Measurements from ENCODE around the gene ACTL6B. TPM values are rescaled to one million over a fixed set of nuclear protein-coding genes. Genes with fewer than 3 reads are reported as not detected.

Gene ACTL6B
- total RNA-seq, 1 donor from 2014 or later: not detected

DNA sequence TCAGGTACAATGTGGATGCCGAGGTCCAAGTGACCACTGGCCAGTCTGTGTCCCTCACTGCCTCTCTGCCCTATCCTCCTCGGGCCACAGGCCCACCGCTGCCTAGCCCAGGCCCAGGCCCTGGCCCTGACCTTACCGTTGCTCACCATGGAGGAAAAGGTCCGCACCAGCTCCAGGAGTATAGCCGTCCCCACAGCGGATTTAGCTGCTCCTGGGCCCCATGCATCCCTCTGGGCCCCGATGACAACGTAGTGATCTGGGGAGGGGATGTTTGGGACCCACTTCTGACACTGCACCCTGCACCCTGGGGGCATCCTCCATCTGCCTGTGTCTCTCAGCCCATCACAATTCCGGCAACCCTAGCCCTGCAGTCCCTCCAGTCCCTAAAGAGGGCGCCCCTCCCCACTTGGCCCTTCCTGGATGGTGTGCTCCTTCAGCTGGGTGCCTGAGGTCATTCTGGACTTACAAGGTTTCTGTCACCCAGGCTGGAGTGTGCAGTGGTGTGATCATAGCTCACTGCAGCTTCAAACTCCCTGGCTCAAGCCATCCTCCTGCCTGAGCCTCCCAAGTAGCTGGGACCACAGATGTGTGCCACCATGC, 27.0 kb downstream of the ACTL6B start:
- no peak for DNase-seq (ENCODE audit: extremely low read depth, low read depth, low spot score)

DNA sequence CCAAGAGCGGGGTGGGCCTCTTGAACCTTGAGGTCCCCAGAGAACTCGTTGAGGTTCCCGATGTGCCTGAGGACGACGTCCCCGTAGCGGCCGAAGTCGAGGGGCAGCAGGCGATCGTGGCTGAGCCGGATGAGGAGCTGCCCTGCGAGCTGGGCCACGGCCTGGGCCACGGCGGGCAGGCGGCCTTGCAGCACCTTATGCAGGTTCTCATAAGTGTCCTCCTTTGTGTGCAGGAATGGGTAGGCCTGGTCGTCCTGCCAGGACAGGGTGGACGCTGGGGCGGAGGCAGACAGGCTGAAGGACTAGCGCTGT, 29.1 kb downstream of the ACTL6B start:
- no peak for DNase-seq (ENCODE audit: extremely low read depth, low read depth, low spot score)

DNA sequence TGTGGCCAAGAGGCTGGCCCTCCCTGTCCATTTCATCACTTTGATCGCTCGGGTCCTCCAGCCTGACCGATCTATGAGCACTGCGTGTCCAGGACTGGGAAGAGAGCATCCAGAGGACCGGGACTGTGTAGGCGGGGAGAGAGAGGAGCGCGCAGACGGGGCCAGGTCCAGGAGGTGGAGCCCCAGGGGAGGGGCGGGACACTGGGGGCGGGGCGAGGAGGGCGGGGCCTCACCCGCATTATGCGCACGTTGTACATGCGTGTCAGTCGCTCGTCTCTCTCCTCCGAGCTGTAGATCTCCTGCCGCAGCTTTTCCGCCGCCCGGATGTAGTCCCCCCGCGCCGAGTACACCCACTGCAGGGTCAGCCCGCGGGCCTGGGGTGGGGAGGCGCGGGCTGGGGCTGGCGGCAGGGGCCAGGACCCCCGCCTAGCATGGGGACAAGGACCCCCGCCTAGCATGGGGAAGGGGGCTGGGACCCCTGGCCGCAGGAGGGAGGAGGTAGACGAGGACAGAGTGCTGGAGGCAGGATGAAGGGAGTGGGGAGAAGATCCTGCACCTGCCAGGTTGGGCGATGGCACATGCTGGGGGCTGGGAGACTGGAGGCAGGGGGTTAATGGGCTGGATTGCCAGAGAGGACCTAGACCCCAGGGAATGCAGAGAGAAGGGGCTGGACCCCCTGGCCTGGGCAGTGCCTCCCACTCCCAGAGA, 29.6 kb downstream of the ACTL6B start:
- no peak for DNase-seq (ENCODE audit: extremely low read depth, low read depth, low spot score)

DNA sequence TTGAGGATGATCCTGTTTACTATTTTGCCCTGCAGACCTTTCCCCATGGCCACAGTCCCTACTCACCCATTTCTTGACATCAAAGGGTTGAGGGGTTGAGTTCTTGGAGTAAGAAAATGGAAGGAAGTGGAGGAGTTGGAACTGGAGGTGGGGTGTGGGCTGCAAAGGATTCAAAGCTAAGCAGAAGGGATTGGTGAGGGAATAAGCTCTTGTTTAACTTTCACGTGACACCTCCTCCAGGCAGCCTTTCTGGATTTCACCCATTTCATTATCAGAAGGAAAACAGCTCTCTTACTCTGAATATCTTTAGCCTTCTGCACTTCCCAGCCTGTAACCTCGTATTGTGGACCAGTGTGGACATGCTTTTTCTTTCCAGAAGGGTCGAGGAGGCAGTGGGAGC, 30.2 kb downstream of the ACTL6B start:
- no peak for DNase-seq (ENCODE audit: extremely low read depth, low read depth, low spot score)

DNA sequence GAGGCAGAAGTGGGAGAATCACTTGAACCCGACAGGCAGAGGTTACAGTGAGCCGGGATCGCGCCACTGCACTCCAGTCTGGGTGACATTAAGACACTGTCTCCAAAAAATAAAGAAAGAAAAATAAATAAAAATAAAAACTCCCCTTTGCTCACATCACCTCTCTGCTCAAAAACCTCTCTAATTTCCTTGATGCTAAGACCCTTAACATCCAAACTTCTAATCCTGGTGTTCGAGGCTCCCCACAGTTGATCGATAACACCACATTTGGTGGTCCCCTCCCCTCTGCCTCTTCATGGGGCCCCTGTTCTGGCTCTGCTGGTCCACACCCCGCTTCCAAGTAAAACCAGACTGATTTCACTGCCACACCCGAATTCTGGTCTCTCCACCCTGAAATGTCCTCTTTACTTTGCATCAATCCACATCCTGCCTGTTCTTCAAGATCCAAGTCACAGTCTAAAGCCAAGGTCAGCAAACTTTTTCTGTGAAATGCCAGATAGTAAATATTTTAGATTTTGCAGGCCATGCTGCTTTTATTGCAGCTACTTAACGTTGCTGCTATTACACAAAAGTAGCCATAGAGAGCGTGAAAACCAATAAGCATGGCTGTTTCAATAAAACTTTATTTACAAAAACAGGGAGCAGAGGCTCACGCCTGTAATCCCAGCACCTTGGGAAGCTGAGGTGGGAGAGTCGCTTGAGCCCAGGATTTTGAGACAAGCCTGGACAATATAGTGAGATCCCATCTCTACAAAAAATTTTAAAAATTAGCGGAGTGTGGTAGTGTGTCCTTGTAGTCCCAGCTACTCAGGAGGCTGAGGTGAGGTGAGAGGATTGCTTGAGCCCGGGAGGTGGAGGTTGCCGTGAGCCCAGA, 32.1 kb downstream of the ACTL6B start:
- no peak for DNase-seq (ENCODE audit: extremely low read depth, low read depth, low spot score)

DNA sequence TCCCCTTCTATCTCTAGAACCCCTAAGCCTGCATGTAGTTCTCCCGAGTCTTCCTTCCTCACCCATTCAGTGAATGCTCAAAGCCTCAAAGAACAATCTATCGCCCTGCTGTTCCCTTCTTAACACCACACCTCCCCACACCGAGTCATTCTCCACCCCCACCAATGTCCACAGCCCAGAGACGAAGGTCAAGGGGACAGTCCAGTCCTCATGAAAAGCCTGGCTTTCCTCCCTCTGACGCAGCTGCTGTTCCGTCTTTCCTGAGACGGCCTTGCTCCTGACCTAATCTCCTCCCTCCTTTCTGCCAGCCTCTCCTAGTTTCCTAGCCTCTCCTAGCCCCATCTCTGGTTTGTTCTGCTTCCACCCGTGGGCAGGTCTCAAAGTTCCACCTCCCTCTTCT, 34.7 kb downstream of the ACTL6B start:
- DNase-seq (ENCODE audit: extremely low read depth, low read depth, low spot score): no peak

DNA sequence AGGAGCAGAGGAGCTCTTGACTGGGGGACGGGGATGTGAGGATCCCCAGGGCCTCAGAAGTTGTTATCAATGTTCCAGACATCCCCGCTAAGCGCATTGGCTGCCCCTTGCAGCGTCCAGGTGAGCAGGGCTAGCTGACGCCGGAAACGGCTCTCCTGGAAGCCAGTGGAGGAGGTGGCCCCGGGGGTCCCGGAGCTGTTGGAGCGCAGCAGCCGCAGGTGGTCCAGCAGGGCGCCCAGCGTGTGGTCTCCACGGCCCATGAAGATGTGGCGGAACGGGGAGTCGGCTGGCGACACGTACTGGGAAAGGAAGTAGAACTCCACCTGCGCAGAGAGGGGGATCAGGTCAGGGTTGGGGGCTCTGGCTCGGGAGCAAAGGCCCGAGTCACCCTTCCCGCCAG, 35.4 kb downstream of the ACTL6B start:
- DNase-seq (ENCODE audit: extremely low read depth, low read depth, low spot score): no peak

- DNase-seq (ENCODE audit: extremely low read depth, low read depth, low spot score): no peak
Measured at GRCh38 chr7:100620239-100620638, 36.0 kb downstream of the ACTL6B start.

DNA sequence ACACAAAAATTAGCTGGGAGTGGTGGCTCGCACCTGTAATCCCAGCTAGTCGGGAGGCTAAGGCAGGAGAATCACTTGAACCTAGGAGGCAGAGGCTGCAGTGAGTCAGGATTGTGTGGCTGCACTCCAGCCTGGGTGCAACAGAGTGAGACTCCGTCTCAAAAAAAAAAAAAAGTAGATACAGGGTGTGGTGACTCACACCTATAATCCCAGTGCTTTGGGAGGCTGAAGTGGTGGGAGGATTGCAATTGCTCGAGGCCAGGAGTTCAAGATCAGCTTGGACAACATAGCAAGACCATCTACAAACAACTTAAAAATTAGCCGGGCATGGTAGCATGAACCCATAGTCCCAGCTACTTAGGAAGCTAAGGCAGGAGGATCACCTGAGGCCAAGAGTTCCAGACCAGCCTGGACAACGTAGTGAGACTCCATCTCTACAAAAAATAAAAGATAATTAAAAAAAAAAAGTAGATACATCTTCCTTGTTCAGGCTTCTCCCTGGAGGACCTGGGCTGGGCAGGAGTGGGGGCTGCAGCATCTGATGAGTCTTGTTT, 41.9 kb downstream of the ACTL6B start:
- no peak for DNase-seq (ENCODE audit: extremely low read depth, low read depth, low spot score)

GRCh38 chr7:100613412-100614175, 42.7 kb downstream of the ACTL6B start:
- no peak for DNase-seq (ENCODE audit: extremely low read depth, low read depth, low spot score)

GRCh38 chr7:100612730-100613390, 43.4 kb downstream of the ACTL6B start:
- no peak for DNase-seq (ENCODE audit: extremely low read depth, low read depth, low spot score)

- DNase-seq (ENCODE audit: extremely low read depth, low read depth, low spot score): peak; percentile 98
Measured at GRCh38 chr7:100611983-100612729, 44.1 kb downstream of the ACTL6B start, which contains the start of gene MOSPD3. Gene MOSPD3, plus strand, starts transcription at chr7:100612540. Its CDS starts 252 bp downstream, at chr7:100612792.

GRCh38 chr7:100609958-100610357, 46.3 kb downstream of the ACTL6B start:
- DNase-seq (ENCODE audit: extremely low read depth, low read depth, low spot score): no peak

DNA sequence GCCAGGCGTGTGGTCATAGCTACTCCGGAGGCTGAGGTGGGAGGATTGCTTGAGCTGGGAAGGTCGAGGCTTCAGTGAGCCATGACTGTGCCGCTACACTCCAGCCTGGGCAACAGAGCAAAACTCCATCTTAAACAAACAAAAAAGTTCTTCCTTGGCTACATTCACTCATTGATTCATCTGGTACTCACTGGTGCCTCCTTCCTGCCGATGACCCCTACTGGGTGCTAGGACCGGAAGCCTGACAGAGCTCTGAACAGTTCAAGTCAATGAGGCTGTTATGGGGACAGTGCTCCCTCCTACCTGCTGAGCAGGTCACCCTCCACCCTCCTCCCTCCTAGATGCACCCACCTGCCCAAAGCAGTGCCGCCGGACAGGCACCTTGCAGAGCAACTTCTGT, 49.1 kb downstream of the ACTL6B start:
- no peak for DNase-seq (ENCODE audit: extremely low read depth, low read depth, low spot score)

- no peak for DNase-seq (ENCODE audit: extremely low read depth, low read depth, low spot score)
Measured at GRCh38 chr7:100606313-100606712, 49.9 kb downstream of the ACTL6B start.

DNA sequence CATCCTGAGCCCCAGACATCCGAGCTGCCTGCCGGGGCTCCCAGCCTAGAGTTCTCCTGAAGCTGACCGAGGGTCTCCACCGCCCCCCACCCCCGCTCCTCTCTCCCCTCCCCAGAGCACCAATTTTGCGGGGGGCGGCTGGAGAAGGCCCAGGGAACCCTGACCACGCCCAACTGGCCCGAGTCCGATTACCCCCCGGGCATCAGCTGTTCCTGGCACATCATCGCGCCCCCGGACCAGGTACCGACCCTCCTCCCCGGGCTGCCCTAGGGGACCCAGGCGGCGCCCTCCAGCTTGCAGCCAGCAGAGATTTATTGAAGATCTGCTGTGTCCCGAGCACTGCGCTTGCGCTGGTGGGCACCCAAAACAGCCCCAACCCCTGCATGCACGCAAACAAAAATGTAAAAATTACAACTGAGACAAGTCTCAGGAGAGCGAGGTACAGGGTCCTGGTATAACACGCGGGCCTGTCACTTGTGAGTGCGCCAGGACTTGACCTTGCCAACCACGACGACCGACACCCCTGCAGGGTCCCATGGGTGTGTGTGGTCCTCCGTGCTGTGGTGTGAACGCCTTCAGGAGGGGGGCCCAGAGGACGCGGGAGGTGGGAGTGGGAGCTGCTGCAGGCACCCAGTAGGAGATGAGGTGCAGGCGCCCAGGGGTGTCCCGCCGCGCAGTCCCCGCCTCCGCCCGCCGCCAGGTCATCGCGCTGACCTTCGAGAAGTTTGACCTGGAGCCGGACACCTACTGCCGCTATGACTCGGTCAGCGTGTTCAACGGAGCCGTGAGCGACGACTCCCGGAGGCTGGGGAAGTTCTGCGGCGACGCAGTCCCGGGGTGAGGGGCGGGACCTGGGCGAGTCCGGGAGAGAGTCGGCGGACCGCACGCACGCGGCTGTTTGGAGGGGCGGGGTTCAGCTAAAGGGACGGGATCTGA, 51.0 kb downstream of the ACTL6B start:
- DNase-seq (ENCODE audit: extremely low read depth, low read depth, low spot score): no peak

GRCh38 chr7:100604028-100604975, 51.9 kb downstream of the ACTL6B start:
- no peak for DNase-seq (ENCODE audit: extremely low read depth, low read depth, low spot score)

DNA sequence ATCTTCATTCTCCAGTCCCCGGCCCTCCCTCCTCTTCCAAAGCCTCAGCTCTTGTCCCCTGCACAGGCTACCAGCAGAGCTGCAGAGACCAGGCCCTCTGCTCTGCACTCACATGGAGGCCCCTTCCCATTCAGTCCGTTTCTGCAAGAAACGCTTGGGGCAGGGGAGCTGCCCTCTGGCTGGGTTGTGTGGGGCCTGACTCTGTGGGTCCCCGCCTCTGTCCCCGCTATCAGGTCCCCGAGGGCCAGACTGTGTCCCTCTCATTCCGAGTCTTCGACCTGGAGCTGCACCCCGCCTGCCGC, 52.6 kb downstream of the ACTL6B start:
- no peak for DNase-seq (ENCODE audit: extremely low read depth, low read depth, low spot score)

Measured in glomerular endothelial cell (primary cell).